ENCODE measurements around the gene GBP2. TPM values are rescaled to one million over a fixed set of nuclear protein-coding genes. Genes with fewer than 3 reads are reported as not detected.
"Not testable (repeated sequence)": the region's sequence is repeated elsewhere in the genome, so short reads cannot be mapped to it uniquely, and the experiment has no call there.

The GBP2 gene
- total and polyA plus RNA-seq, 4 donors = 7.4 to 18.2 (median 14.1) TPM

DNA sequence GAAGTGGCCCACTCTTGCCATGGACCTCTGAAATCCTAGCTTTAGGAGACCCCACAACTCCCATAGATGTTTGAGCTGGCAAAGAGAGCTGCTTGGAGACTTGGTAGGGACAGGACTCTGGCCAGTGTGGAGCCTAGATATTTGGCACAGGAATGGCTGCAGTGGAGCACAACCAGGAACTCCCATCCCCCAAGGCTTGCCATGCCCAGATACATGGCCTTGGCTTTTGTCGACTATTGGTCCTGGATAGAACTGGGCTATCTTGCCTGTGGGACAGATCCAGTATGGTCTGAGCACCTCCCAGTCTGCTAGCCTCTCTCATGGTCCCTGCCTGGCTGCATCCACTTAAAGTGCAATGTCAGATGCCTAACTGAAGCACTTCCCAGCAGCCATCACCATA is 7.8 kb upstream of the GBP2 start:
- TF ChIP-seq, protein P1, sequence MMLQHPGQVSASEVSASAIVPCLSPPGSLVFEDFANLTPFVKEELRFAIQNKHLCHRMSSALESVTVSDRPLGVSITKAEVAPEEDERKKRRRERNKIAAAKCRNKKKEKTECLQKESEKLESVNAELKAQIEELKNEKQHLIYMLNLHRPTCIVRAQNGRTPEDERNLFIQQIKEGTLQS (IDR thresholded peaks at IDR 0.05) = no peak
- peaks cover 0 to 21% (median 16%) of the 10 kb centered on the region in 4 donors for H3K36me3 ChIP-seq (ENCODE audit: control insufficient read depth in 4 of 4, insufficient read depth in 3 of 4, low read depth in 1 of 4, low read length in 3 of 4)
- H3K4me3 ChIP-seq (ENCODE audit: low read depth in 1 of 3, low read length in 3 of 3) = no peak overlapping the region
- H3K9me3 ChIP-seq (ENCODE audit: control insufficient read depth in 4 of 4, low read length in 3 of 4) = no peaks in the 10 kb centered on the region
- 42% methylated on average over 1 of the region's 1 CpG for WGBS
- peaks cover 0 to 11% (median 9%) of the 10 kb centered on the region in 4 donors for H3K4me1 ChIP-seq (ENCODE audit: control insufficient read depth in 4 of 4, insufficient read depth in 4 of 4, low read length in 3 of 4)
- no peaks in the 10 kb centered on the region for H3K27me3 ChIP-seq (ENCODE audit: control insufficient read depth in 4 of 4, insufficient read depth in 4 of 4, low read length in 3 of 4)
- no peak for DNase-seq (ENCODE audit: low spot score)
- no peak overlapping the region for H3K27ac ChIP-seq (ENCODE audit: low read depth in 1 of 2, low read length in 2 of 2)
- no peak overlapping the region for H3K9ac ChIP-seq (ENCODE audit: low read depth in 1 of 2, low read length in 2 of 2)

DNA sequence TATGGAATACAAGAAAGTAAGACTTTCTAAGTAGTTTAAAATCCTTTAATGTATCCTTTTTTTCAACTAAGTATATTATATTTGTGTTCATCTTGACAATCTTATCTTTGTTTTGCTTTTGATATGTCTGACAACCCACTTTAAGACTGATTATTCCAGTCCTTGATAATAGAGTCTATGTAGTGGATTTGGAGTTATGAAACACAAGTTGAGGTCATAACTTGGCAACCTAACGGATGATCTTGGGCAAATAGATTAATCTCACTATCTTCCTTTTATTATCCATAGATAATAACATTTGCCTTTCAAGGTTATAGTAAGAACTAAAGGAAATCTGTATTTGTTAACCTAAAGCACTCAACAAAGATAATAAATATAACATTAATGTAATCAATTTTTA is 4.8 kb upstream of the GBP2 start:
- Histone ChIP-seq H3K4me1 (ENCODE audit: control insufficient read depth in 4 of 4, insufficient read depth in 4 of 4, low read length in 3 of 4) (peaks cover 5 to 11% (median 9%) of the 10 kb centered on the region in 4 donors), H3K27me3 (ENCODE audit: control insufficient read depth in 4 of 4, insufficient read depth in 4 of 4, low read length in 3 of 4) (no peaks in the 10 kb centered on the region), H3K9me3 (ENCODE audit: control insufficient read depth in 4 of 4, low read length in 3 of 4) (no peaks in the 10 kb centered on the region), H3K36me3 (ENCODE audit: control insufficient read depth in 4 of 4, insufficient read depth in 3 of 4, low read depth in 1 of 4, low read length in 3 of 4) (peaks cover 0 to 21% (median 16%) of the 10 kb centered on the region in 4 donors), H3K27ac (ENCODE audit: low read depth in 1 of 2, low read length in 2 of 2) (peak overlapping the region; percentile 79 to 95), H3K4me3 (ENCODE audit: low read depth in 1 of 3, low read length in 3 of 3) (no peak overlapping the region), H3K9ac (ENCODE audit: low read depth in 1 of 2, low read length in 2 of 2) (no peak overlapping the region)
- WGBS = 19% methylated on average over 1 of the region's 1 CpG
- no peak for DNase-seq (ENCODE audit: low spot score)
- peak; percentile 17 to 41 for TF ChIP-seq JUND (IDR thresholded peaks at IDR 0.05)
- TF ChIP-seq, protein P1 (IDR thresholded peaks at IDR 0.05) = no peak

DNA sequence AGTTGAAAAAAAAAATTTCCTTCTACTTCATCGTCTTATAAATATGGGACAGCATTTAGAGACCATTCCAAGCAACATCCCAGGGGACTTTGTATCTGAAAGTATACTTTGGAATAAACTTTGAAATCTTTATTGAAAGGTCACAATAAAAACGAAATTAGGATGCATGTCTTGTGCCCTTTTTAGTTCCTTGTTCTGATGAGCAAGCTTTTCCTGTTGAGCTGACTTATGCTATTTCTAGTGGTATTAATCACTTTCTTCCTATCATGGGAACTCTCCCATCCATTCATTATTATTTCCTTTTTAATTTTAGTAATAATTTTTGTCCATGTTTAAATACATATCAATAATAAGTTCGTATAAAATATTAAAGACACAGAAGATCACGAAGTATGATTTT is 4.0 kb upstream of the GBP2 start:
- Histone ChIP-seq H3K9ac (ENCODE audit: low read depth in 1 of 2, low read length in 2 of 2) (peak overlapping the region in 1 of 2 donors; percentile 5), H3K9me3 (ENCODE audit: control insufficient read depth in 4 of 4, low read length in 3 of 4) (no peaks in the 10 kb centered on the region), H3K4me1 (ENCODE audit: control insufficient read depth in 4 of 4, insufficient read depth in 4 of 4, low read length in 3 of 4) (peaks cover 5 to 11% (median 9%) of the 10 kb centered on the region in 4 donors), H3K27ac (ENCODE audit: low read depth in 1 of 2, low read length in 2 of 2) (peak overlapping the region; percentile 94 to 95), H3K27me3 (ENCODE audit: control insufficient read depth in 4 of 4, insufficient read depth in 4 of 4, low read length in 3 of 4) (no peaks in the 10 kb centered on the region), H3K4me3 (ENCODE audit: low read depth in 1 of 3, low read length in 3 of 3) (no peak overlapping the region), H3K36me3 (ENCODE audit: control insufficient read depth in 4 of 4, insufficient read depth in 3 of 4, low read depth in 1 of 4, low read length in 3 of 4) (peaks cover 0 to 18% (median 15%) of the 10 kb centered on the region in 4 donors)
- TF ChIP-seq GABPA (IDR thresholded peaks at IDR 0.05 in 1 of 2, conservative IDR thresholded peaks at IDR 0.05 in 1 of 2) (no peak), FOXA1 (IDR thresholded peaks at IDR 0.05) (no peak), EGR1 (IDR thresholded peaks at IDR 0.05; ENCODE audit: low read depth in 2 of 2) (no peak), SP1 (IDR thresholded peaks at IDR 0.05) (no peak), TAF1 (conservative IDR thresholded peaks at IDR 0.05) (no peak), HNF4A (conservative IDR thresholded peaks at IDR 0.05) (no peak), RAD21 (IDR thresholded peaks at IDR 0.05) (no peak), FOXA2 (IDR thresholded peaks at IDR 0.05) (no peak), JUND (IDR thresholded peaks at IDR 0.05) (no peak), NR2F2 (IDR thresholded peaks at IDR 0.05) (no peak)
- TF ChIP-seq, protein P2, sequence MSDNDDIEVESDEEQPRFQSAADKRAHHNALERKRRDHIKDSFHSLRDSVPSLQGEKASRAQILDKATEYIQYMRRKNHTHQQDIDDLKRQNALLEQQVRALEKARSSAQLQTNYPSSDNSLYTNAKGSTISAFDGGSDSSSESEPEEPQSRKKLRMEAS (IDR thresholded peaks at IDR 0.05) = no peak
- TF ChIP-seq, protein P3, sequence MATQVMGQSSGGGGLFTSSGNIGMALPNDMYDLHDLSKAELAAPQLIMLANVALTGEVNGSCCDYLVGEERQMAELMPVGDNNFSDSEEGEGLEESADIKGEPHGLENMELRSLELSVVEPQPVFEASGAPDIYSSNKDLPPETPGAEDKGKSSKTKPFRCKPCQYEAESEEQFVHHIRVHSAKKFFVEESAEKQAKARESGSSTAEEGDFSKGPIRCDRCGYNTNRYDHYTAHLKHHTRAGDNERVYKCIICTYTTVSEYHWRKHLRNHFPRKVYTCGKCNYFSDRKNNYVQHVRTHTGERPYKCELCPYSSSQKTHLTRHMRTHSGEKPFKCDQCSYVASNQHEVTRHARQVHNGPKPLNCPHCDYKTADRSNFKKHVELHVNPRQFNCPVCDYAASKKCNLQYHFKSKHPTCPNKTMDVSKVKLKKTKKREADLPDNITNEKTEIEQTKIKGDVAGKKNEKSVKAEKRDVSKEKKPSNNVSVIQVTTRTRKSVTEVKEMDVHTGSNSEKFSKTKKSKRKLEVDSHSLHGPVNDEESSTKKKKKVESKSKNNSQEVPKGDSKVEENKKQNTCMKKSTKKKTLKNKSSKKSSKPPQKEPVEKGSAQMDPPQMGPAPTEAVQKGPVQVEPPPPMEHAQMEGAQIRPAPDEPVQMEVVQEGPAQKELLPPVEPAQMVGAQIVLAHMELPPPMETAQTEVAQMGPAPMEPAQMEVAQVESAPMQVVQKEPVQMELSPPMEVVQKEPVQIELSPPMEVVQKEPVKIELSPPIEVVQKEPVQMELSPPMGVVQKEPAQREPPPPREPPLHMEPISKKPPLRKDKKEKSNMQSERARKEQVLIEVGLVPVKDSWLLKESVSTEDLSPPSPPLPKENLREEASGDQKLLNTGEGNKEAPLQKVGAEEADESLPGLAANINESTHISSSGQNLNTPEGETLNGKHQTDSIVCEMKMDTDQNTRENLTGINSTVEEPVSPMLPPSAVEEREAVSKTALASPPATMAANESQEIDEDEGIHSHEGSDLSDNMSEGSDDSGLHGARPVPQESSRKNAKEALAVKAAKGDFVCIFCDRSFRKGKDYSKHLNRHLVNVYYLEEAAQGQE (IDR thresholded peaks at IDR 0.05) = no peak
- TF ChIP-seq, protein P1 (IDR thresholded peaks at IDR 0.05) = no peak
- TF ChIP-seq, protein P4, sequence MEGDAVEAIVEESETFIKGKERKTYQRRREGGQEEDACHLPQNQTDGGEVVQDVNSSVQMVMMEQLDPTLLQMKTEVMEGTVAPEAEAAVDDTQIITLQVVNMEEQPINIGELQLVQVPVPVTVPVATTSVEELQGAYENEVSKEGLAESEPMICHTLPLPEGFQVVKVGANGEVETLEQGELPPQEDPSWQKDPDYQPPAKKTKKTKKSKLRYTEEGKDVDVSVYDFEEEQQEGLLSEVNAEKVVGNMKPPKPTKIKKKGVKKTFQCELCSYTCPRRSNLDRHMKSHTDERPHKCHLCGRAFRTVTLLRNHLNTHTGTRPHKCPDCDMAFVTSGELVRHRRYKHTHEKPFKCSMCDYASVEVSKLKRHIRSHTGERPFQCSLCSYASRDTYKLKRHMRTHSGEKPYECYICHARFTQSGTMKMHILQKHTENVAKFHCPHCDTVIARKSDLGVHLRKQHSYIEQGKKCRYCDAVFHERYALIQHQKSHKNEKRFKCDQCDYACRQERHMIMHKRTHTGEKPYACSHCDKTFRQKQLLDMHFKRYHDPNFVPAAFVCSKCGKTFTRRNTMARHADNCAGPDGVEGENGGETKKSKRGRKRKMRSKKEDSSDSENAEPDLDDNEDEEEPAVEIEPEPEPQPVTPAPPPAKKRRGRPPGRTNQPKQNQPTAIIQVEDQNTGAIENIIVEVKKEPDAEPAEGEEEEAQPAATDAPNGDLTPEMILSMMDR (IDR thresholded peaks at IDR 0.05; ENCODE audit: low read depth, low read length, missing input control) = no peak
- TF ChIP-seq, protein P5, sequence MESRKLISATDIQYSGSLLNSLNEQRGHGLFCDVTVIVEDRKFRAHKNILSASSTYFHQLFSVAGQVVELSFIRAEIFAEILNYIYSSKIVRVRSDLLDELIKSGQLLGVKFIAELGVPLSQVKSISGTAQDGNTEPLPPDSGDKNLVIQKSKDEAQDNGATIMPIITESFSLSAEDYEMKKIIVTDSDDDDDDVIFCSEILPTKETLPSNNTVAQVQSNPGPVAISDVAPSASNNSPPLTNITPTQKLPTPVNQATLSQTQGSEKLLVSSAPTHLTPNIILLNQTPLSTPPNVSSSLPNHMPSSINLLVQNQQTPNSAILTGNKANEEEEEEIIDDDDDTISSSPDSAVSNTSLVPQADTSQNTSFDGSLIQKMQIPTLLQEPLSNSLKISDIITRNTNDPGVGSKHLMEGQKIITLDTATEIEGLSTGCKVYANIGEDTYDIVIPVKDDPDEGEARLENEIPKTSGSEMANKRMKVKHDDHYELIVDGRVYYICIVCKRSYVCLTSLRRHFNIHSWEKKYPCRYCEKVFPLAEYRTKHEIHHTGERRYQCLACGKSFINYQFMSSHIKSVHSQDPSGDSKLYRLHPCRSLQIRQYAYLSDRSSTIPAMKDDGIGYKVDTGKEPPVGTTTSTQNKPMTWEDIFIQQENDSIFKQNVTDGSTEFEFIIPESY (IDR thresholded peaks at IDR 0.05) = no peak
- DNase-seq (ENCODE audit: low spot score) = no peak
- WGBS = 53% methylated on average over 4 of the region's 4 CpGs

DNA sequence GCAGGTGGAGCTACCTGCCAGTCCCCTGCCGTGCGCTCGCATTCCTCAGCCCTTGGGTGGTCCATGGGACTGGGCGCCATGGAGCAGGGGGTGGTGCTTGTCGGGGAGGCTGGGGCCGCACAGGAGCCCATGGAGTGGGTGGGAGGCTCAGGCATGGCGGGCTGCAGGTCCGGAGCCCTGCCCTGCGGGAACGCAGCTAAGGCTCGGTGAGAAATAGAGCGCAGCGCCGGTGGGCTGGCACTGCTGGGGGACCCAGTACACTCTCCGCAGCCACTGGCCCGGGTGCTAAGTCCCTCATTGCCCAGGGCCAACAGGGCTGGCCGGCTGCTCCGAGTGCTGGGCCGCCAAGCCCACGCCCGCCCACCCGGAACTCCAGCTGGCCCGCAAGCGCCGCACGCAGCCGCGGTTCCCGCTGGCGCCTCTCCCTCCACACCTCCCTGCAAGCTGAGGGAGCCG is 2.1 kb upstream of the GBP2 start:
- not testable (repeated sequence) for DNase-seq (ENCODE audit: low spot score); H3K27me3 ChIP-seq (ENCODE audit: control insufficient read depth in 4 of 4, insufficient read depth in 4 of 4, low read length in 3 of 4); H3K9me3 ChIP-seq (ENCODE audit: control insufficient read depth in 4 of 4, low read length in 3 of 4); H3K4me3 ChIP-seq (ENCODE audit: low read depth in 1 of 3, low read length in 3 of 3); H3K9ac ChIP-seq (ENCODE audit: low read depth in 1 of 2, low read length in 2 of 2)
- Histone ChIP-seq H3K27ac (ENCODE audit: low read depth in 1 of 2, low read length in 2 of 2) (peak overlapping the region; percentile 94 to 95), H3K36me3 (ENCODE audit: control insufficient read depth in 4 of 4, insufficient read depth in 3 of 4, low read depth in 1 of 4, low read length in 3 of 4) (peaks cover 0 to 12% (median 7%) of the 10 kb centered on the region in 4 donors), H3K4me1 (ENCODE audit: control insufficient read depth in 4 of 4, insufficient read depth in 4 of 4, low read length in 3 of 4) (peaks cover 7 to 10% (median 8%) of the 10 kb centered on the region in 4 donors)
- 97% methylated on average over 31 of the region's 31 CpGs for WGBS

Measured in liver (tissue), 9 donors.